Fibroblast of skin of right quadriceps (primary cell): ENCODE data around the gene SLC25A21.
"Not testable (repeated sequence)": the region's sequence is repeated elsewhere in the genome, so short reads cannot be mapped to it uniquely, and the experiment has no call there.

Experiments used
- DNase-seq: peaks from one replicate; pipeline ENCODE4 v3.0.0-alpha.2; 2013

Gene SLC25A21

GRCh38 chr14:36935976-36936678 lies 236.3 kb downstream of the SLC25A21 start:
- peak; percentile 11 for DNase-seq

GRCh38 chr14:36934304-36934703 lies 238.1 kb downstream of the SLC25A21 start:
- DNase-seq: no peak

- DNase-seq: no peak
Observed at GRCh38 chr14:36931791-36932190, 240.6 kb downstream of the SLC25A21 start.

- no peak for DNase-seq
Observed at GRCh38 chr14:36928432-36928831, 244.0 kb downstream of the SLC25A21 start.

GRCh38 chr14:36925094-36925493 lies 247.3 kb downstream of the SLC25A21 start:
- DNase-seq: no peak

DNA sequence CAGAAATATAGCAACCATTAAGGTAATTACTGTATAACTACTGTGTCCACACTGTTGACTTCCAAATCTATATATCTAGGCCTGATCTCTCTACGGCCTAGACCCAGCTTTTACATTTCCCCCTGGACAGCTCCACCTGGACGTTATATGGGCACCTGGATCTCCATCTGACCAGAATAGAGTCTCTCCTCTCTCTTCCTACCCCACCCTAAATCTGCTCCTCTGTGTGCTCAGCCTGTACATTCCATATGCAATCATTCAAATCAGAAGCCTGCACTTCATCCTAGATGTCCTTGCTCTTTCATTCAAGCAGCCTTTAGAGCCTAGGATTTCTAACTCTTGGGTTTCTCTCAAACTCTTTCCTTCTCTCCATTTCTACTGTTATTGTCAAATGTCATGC lies 255.7 kb downstream of the SLC25A21 start:
- no peak for DNase-seq

DNA sequence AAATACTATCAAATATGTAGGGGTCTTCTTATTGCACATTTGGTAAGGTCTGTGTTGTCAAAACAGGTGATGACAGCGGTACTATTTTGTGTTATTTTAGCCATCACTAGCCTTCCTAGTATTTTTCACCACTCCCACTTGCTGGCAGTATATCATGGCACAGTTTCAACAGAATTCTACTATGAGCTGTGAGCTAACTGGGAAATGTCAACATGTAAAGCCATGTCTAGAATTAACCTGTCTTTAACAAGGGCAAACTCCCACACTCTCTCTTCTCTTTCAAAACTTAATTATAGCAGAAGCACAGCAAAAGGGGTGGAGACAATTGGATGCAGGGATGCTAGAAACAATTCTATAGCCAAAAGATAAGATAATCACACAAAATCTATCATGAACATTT lies 257.3 kb downstream of the SLC25A21 start:
- no peak for DNase-seq

GRCh38 chr14:36910578-36910977 lies 261.8 kb downstream of the SLC25A21 start:
- no peak for DNase-seq

GRCh38 chr14:36905272-36905888 lies 267.0 kb downstream of the SLC25A21 start:
- DNase-seq: no peak

DNA sequence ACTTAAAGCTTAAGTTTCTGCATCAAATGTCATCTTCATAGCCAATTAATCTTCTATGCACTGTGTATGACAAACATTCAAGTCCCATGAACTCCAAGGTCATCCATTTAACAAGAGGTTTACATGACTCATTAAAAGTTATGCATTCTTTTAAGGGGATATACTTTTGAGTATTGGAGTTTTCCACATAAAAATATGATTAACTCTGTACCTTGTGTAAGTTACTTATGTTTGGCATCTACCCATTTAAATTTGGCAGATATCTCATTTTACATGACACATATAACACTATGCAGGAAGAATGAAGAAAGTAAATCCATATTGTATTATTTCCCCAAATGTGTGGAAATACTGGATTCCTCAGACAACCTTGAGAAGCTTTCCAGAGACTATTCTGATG lies 270.5 kb downstream of the SLC25A21 start:
- peak; percentile 3 for DNase-seq

DNA sequence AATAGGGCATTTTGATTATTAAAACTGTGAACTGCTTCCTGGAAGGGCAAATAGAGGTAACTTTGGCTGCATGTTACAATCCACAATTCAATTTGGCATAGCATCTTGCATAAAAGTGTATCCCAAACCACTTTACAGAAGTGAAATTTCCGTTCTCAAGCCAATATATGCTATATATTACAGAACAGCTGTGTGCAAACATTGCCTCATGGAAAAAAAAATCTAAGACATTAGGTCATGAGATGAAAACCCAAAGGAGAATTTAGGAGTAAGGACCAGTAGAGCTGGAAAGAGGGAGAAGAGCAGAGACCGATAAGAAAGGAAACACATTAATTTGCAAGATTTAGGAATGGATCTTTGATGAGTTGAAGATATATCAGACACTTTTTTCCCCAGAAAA lies 271.6 kb downstream of the SLC25A21 start:
- no peak for DNase-seq

- not testable (repeated sequence) for DNase-seq
Observed at GRCh38 chr14:36896300-36896699, 276.1 kb downstream of the SLC25A21 start.

DNA sequence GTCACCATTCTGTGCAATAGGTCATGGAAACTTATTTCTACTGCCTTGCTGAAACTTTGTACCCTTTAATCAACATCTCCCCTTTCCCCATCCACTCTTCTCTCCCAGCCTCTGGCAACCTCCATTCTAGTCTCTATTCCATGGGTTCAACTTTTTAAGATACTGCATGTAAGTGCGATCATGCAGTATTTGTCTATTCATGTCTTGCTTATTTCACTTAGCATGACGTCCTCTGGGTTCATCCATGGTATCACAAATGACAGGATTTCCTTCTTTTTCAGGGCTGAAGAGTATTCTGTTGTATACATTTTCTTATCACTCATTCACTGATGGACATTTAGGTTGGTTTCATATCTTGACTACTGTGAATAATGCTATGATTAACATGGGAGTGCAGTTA lies 288.4 kb downstream of the SLC25A21 start:
- no peak for DNase-seq

DNA sequence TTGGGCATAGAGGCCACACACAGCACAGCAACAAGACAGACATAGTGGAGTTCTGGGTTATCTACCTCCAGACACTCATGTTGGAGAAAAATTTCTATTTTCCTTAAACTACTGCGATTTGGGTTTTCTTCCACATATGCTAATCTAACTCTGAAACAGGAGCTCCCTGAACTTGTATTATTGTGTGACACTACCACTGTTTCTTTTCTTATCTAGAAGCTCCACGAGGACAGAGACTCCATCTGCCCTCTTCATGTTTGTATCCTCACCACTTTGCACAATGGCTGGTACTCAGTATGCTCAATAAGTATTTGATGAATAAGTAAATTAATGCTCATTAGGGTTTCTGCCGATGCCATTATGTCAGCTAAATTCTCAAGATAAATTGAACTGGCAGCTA lies 292.1 kb downstream of the SLC25A21 start:
- DNase-seq: no peak

GRCh38 chr14:36879558-36879957 lies 292.8 kb downstream of the SLC25A21 start:
- no peak for DNase-seq

GRCh38 chr14:36874396-36875138 lies 297.8 kb downstream of the SLC25A21 start:
- no peak for DNase-seq

GRCh38 chr14:36870776-36871175 lies 301.6 kb downstream of the SLC25A21 start:
- no peak for DNase-seq

- no peak for DNase-seq
Observed at GRCh38 chr14:36869125-36869524, 303.3 kb downstream of the SLC25A21 start.

DNA sequence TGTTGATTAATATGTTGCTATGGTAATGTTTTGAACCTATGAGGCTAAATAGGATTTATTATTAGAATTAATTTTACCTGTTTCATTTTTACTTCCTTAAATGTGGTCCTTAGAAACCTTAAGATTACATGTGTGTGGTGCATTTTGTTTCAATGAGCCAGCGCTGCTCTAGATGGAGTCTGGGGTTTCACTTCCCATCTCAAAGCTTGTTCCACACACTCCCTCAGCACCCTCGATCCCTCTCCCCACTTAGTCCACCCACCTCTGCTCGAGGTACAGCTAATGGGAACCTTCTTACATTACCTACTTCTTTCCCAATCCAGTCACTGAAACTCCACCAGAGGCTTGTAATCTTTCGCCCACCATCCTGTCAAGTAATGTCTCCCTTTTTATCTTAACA lies 305.5 kb downstream of the SLC25A21 start:
- no peak for DNase-seq

DNA sequence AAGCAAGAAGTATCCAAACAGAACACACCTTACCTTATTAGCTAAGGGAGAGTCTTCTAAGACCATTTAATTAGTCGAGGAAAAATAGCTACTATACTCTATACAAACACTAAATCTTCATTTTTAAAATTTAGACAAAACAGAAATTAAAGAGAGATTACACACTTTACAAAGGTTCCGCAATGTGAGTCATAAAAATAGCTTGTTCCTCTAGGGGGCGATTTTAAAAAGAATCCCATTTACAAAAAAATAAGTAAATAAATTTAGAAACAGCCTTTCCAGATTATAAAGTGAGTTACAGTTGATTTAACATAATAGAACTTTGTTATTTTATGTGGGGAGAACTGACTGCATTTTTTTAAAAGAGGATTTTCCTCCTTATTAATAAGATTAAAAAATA lies 309.1 kb downstream of the SLC25A21 start:
- DNase-seq: no peak

- not testable (repeated sequence) for DNase-seq
Observed at GRCh38 chr14:36862237-36862636, 310.2 kb downstream of the SLC25A21 start.

DNA sequence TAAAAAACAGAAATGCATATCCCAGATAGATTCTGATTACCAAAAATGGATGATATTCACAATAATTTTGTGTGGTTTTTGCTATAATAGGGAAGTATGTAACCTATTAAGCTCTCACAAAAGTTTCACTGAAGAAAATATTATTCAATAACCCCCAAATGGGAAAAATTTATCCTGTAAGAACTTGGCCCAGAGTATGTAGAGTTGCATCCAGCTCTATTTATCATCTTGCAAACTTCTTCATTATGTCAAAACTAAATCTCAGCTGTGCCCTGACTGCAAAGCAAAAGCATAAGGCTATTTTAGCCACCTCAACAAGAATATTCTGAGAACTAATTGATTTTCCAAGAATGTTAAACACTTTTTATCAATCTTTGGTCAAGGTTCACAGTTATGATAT lies 311.6 kb downstream of the SLC25A21 start:
- no peak for DNase-seq

DNA sequence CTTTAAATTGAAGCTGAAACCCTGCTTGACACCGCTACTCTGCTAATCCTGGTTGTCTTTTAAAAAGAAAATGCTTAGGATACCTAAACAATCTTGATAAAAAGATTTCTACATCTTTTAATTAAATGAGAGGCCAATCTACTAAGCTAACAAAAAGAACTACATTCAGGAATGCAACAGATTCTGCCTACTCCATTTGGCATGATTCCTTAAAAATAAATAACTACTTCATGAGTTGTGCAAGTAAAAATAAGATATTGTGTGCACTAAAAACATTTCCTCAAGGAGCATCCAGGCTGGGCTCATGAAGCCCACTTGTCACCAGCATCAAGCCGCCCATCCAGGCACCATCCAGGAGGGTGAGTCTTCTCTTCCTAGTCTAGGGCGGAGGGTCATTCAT lies 313.3 kb downstream of the SLC25A21 start:
- no peak for DNase-seq

- DNase-seq: no peak
Observed at GRCh38 chr14:36857842-36858445, 314.5 kb downstream of the SLC25A21 start.
